NCI-H2081 treated with DMSO at 0.1 percent for 48 hours (cell line): ENCODE results near the gene KLF11.
"Not testable (repeated sequence)": the region's sequence is repeated elsewhere in the genome, so short reads cannot be mapped to it uniquely, and the experiment has no call there.

Source experiments
- DNase-seq: peaks from one replicate; lab custom pipeline; 2025; lab: John Stamatoyannopoulos, UW

KLF11 gene

DNA sequence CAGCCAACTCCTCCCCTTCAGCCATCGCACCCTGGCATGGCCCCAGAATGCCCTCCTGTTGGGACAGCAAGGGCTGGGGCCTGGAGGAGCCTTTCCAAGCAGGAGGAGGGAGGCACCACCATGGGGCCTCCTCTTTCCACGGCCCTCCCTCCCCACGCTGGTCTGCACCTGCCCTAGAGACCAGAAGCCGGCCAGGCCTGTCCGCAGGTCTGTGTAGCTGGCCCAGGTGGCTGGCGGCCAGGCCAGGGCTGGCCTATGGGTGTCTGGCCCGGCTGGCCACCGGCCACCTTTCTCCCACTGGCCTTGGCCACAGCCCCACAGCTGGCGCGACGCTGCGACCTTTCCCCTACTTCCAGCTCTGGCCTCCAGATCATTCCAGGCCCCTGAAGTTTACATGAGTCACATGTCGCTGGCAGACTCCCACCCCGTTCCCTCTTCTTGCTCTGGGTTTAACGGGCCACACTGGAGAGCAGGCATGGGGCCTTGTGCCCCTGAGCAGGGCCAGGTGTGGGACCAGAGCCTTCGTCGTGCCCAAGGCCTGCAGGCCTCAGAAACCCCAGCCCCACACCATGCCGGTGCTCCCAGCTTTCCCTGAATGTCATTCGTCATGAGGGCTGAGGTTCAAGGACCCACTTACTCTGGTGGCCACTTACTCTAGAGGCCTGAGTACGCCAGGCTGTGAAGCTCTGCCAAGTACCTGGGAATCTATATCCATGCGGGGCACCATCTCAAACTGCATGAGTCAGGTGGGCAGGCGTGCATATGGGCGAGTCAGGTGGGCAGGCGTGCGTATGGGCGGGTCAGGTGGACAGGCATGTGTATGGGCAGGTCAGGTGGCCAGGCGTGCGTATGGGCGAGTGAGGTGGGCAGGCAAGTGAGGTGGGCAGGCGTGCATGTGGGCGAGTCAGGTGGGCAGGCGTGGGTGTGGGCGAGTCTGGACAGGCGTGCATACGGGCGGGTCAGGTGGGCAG lies 33.3 kb upstream of the KLF11 start:
- DNase-seq, result no peak

DNA sequence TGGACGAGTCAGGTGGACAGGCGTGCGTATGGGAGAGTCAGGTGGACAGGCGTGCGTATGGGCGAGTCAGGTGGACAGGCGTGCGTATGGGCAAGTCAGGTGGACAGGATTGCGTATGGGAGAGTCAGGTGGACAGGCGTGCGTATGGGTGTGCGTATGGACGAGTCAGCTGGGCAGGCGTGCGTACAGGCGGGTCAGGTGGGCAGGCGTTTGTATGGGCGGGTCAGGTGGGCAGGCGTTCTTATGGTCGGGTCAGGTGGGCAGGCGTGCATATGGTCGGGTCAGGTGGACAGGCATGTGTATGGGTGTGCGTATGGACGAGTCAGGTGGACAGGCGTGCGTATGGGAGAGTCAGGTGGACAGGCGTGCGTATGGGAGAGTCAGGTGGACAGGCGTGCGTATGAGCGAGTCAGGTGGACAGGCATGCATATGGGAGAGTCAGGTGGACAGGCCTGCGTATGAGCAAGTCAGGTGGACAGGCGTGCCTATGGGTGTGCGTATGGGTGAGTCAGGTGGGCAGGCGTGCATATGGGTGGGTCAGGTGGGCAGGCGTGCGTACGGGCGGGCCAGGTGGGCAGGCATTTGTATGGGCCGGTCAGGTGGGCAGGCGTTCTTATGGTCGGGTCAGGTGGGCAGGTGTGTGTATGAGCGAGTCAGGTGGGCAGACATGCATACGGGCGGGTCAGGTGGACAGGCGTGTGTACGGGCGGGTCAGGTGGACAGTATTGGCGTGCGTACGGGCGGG lies 32.3 kb upstream of the KLF11 start:
- not testable (repeated sequence) for DNase-seq

DNA sequence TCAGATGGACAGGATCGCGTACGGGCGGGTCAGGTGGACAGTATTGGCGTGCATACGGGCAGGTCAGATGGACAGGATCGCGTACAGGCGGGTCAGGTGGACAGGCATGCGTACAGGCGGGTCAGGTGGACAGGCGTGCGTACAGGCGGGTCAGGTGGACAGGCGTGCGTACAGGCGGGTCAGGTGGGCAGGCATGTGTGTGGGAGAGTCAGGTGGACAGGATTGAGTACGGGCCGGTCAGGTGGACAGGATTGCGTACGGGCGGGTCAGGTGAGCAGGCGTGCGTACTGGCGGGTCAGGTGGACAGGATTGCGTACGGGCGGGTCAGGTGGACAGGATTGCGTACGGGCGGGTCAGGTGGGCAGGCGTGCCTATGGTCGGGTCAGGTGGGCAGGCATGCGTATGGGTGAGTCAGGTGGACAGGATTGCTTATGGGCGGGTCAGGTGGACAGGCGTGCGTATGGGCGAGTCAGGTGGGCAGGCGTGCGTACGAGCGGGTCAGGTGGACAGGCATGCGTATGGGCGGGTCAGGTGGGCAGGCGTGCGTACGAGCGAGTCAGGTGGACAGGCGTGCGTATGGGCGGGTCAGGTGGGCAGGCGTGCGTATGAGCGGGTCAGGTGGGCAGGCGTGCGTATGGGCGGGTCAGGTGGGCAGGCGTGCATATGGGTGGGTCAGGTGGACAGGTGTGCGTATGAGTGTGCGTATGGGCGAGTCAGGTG lies 31.6 kb upstream of the KLF11 start:
- DNase-seq, result not testable (repeated sequence)

DNA sequence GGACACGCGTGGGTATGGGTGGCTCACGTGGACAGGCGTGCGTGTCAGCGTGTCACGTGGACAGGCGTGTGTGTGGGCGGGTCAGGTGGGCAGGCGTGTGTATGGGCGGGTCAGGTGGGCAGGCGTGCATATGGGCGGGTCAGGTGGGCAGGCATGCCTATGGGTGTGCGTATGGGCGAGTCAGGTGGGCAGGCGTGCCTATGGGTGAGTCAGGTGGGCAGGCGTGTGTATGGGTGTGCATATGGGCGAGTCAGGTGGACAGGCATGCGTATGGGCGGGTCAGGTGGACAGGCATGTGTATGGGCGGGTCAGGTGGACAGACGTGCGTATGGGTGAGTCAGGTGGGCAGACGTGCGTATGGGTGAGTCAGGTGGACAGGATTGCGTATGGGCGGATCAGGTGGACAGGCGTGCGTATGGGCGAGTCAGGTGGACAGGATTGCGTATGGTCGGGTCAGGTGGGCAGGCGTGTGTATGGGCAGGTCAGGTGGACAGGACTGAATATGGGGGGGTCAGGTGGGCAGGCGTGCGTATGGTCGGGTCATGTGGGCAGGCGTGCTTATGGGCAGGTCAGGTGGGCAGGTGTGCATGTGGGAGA lies 30.9 kb upstream of the KLF11 start:
- not testable (repeated sequence) for DNase-seq

DNA sequence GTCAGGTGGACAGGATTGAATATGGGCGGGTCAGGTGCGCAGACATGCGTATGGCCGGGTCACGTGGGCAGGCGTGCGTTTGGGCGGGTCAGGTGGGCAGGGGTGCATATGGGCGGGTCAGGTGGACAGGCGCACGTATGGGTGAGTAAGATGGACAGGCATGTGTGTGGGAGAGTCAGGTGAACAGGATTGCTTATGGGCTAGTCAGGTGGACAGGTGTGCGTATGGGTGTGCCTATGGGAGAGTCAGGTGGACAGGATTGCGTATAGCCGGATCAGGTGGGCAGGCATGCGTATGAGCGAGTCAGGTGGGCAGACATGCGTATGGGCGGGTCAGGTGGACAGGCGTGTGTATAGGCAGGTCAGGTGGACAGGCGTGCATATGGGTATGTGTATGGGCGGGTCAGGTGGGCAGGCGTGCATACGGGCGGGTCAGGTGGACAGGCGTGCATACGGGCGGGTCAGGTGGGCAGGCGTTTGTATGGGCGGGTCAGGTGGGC lies 30.3 kb upstream of the KLF11 start:
- no peak for DNase-seq

DNA sequence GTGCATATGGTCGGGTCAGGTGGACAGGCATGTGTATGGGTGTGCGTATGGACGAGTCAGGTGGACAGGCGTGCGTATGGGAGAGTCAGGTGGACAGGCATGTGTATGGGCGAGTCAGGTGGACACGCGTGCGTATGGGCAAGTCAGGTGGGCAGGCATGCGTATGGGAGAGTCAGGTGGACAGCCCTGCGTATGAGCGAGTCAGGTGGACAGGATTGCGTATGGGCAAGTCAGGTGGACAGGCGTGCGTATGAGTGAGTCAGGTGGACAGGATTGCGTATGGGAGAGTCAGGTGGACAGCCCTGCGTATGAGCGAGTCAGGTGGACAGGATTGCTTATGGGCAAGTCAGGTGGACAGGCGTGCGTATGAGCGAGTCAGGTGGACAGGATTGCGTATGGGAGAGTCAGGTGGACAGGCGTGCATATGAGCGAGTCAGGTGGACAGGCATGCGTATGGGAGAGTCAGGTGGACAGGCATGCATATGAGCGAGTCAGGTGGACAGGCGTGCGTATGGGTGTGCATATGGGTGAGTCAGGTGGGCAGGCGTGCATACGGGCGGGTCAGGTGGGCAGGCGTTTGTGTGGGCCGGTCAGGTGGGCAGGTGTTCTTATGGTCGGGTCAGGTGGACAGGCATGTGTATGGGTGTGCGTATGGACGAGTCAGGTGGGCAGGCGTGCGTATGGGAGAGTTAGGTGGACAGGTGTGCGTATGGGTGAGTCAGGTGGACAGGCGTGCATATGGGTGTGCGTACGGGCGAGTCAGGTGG lies 29.5 kb upstream of the KLF11 start:
- not testable (repeated sequence) for DNase-seq

DNA sequence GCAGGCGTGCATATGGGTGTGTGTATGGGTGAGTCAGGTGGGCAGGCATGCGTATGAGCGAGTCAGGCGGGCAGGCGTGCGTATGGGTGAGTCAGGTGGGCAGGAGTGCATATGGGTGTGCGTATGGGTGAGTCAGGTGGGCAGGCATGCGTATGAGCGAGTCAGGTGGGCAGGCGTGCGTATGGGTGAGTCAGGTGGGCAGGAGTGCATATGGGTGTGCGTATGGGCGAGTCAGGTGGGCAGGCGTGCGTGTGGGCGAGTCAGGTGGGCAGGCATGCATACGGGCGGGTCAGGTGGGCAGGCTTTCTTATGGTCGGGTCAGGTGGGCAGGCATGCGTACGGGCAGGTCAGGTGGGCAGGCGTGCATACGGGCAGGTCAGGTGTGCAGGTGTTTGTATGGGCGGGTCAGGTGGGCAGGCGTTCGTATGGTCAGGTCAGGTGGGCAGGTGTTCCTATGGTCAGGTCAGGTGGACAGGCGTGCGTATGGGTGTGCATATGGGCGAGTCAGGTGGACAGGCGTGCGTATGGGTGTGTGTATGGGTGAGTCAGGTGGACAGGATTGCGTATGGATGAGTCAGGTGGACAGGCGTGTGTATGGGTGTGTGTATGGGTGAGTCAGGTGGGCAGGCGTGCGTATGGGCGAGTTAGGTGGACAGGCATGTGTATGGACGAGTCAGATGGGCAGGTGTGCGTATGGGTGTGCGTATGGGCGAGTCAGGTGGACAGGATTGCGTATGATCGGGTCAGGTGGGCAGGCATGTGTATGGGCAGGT lies 28.7 kb upstream of the KLF11 start:
- DNase-seq, result no peak

DNA sequence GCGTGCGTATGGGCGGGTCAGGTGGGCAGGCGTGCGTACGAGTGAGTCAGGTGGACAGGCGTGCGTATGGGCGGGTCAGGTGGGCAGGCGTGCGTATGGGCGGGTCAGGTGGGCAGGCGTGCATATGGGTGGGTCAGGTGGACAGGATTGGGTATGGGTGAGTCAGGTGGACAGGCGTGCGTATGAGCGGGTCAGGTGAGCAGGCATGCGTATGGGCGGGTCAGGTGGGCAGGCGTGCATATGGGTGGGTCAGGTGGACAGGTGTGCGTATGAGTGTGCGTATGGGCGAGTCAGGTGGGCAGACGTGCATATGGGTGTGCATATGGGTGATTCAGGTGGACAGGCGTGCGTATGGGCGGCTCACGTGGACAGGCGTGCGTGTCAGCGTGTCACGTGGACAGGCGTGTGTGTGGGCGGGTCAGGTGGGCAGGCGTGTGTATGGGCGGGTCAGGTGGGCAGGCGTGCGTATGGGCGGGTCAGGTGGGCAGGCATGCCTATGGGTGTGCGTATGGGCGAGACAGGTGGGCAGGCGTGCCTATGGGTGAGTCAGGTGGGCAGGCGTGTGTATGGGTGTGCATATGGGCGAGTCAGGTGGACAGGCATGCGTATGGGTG lies 27.9 kb upstream of the KLF11 start:
- not testable (repeated sequence) for DNase-seq

DNA sequence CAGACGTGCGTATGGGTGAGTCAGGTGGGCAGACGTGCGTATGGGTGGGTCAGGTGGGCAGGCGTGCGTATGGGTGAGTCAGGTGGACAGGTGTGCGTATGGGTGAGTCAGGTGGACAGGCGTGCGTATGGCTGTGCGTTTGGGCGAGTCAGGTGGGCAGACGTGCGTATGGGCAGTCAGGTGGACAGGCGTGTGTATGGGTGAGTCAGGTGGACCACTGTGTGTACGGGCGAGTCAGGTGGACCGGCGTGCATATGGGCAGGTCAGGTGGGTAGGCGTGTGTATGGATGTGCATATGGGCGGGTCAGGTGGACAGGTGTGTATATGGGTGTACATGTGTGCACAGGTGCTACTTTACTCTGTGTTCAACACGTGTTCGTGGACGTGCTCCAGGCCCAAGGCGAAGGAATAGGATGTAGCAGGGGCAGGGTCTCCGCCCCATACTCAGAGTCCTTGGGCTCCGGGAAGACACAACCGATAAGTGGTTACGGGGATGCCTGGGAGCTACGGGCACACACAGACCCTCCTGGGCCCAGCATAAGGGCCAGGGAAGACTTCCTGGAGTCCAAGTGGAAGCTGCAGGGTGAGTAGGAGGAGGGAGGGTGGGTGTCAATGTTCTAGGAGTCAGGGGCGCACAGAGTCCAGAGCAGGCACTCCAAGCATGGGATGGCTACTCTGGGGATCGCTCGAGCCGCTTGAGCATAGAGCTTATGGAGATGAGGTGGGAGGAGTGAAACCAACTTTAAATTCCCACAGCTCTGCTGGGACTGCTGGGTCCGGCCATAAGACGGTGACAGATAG lies 27.1 kb upstream of the KLF11 start:
- DNase-seq, result no peak

DNA sequence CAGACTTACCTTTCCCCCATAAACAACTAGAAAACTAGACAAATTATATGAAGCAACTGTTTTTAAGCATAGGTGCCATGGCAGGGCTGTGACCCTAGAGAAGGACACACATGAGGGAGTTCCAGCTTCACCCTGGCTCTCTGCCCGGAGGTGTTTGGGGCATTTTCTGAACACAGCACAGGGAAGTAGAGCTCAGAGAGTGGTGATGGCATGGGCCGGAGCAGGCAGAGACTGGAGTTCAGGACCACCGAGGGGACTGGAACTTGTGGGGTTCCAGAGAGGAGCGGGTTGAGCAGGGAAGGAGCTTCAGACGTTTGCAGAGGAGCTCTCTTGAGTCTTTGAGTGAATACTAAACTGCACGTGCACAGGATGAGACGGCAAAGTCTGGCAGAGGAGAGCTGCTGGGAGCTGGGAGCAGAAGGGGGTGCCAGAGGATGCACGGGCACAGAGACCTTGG lies 26.5 kb upstream of the KLF11 start:
- no peak for DNase-seq

DNA sequence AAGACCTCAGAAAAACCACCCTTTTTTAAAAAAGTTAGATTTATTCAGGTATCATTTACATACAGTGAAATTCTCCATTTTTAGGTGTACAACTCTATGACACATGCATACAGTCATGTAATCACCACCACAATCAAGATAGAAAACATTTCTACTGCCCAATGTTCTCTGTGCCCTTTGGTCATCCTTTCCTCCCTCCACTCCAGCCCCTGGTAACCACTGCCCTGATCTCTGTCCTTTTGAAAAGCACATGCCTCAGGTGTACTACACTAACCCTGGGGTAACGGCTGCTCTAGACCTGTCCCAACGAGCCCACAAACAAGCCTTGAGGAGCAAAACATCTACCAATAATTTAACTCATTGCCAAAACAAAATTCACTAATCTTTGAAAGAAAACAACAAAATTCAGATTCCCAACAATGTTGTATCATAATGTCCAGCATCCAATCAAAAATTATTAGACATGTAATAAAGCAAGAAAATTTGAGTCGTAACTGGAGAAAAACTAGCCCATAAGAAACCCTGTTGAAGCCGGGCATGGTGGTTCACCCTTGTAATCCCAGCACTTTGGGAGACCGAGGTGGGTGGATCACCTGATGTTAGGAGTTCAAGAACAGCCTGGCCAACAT lies 25.9 kb upstream of the KLF11 start:
- no peak for DNase-seq

DNA sequence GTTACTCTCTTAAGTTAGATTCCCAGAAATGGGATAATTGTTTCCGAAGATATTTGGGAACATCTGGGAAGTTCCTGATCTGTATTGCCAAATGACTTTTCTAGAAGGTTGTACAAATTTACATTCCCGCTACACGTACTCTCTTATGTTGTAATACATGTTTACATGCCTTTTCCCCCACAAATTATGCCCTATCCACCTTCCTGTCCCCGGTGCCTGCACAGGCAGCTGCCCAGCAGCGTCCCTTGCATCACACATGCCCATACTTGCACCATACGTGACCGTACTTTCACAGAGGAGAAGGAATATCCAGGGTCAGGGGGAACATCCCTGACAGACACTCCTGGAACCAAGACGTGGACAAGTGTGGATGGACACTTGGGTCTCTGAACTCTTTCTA lies 24.2 kb upstream of the KLF11 start:
- no peak for DNase-seq

DNA sequence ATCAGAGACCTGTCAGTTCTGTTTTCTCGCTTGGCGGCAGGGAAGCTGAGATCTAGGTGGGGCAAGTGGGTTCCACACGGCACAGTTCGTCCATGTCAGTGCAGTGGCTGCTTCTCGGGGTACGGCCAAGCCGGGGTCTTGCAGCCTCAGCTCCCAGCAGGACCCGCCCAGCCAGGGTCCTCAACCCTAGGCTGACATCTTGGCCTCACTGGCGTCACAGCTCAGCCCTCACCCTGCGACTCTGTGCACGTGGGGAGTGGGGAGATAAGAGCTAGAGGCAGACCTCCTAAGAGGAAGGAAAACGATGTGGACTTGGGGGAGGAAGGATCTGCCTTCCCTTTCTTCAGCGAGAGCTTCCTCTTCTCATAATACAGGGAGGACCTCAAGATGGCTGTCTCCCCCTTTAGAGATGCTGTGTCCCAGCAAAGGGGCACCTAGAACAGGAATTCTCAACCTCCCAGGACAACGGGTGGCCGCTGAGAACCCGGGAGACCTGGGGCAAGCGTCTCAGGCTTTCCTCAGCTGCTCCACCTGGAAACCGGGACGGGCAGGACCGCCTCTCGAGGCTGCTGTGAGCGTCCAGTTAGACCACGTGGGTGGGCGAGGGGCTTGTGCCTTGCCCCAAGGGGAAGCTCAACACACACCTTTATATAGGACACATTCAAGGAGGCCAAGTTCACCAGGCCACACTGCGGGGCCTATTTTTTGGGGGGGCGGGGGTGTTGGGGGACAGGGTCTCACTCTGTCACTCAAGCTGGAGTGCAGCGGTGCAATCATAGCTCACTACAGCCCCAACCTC lies 23.5 kb upstream of the KLF11 start:
- DNase-seq, result no peak

DNA sequence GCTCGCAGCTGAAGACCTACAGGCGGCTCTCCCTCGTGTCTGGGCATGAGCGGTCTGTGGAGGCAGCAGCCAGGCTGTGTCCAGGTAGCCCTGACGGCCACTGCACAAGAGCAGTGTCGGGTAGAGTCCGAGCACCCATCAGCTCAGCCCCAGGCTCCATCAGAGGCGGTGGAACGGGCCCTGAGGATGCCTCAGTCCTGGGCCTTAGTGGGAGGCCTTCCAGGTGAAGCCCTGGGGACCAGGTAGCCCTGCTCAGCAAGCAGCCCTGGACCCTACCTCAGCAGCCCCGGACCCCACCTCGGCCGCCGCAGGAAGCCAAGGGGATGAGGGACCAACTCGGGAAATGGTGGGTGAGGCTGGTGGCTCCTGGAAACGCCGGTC lies 21.3 kb upstream of the KLF11 start:
- DNase-seq, result no peak

DNA sequence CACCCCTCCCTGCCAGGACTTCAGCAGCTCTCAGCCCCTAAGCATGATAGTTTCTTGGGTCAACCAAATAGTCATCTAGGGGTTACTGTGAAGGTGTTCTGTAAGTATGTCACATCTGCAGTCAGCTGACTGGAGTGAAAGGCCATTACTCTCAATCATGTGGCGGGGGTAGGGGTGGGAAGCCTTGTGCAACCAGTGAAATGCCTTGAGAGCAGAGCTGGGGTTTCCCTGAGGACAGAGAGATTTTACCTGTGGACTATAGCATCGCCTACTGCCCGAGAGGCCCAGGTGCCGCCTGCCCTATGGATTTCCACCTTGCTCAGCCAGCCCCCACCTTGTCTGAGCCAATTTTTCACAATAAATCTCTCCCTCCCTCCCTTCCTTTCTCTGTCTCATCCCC lies 20.9 kb upstream of the KLF11 start:
- no peak for DNase-seq

DNA sequence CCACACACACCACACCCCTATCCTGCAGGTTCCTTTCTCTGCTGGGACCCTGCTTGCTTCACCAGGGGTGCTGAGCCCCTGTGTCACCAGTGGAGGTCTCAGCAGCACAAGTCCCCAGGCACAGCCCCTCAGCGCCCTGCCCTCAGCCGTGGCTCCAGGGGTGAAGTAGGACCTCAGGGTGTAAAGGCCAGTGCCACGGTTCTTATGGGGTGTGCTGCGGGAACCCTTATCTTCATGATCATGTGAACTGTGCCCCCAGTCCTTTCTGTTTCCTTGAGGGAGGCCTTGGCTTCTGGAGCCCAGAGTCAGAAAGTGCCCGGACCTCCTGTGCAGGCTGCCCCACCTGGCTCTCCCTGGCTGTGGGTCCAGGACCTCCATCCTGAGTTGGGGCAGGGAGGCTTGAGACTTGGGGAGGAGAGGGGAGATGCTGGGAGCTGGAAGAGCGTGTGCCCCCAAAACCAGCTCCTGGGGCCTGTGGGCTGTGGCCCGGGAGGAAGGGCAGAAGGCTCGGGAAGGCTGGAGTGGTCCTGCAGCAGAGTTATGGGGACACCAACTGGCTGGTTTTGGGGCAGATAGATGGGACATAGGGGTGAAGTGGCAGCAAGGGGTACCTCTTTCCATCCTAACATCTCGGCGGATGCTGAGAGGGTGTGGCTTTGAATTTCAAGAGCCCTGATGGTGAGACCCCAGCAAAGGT lies 20.2 kb upstream of the KLF11 start:
- DNase-seq, result no peak

DNA sequence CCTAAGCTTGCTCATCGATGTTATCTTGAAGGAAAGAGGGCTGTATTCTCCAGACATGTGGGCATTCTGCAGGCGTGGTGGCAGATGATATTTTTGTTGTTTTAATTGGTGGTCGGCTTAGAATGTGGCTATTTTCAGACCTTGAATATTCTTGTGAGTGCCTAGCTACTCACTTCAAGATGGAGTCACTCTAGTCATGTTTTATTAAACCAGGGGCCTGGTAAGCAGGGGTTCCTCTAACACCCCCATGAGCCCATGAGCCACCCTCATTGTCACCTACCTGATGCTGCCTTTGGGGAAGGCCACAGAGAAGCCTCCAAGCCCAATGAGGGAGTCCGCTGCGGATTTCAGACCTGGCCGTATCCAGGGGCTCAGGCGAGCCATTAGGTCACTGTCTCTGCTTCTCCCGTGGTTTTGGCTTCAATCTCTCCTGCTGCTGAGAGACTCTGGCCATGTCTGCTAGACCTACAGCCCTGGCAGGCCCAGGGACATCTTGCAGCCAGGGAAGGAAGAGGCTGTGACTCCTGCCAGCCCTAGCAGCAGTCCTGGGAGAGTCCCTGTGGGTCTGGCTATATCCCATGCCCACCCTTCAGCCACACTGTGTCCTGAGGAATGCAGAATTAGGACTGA lies 16.3 kb upstream of the KLF11 start:
- DNase-seq, result no peak
